Keratinocyte (primary cell): Measurements from ENCODE around the gene PCYT1B.

Source experiments
- EZH2 ChIP-seq: IDR thresholded peaks from one replicate; pipeline ENCODE4 v1.6.1; 2012; ENCODE audit warnings: inconsistent platforms, mild to moderate bottlenecking, low read length, moderate library complexity
- TF ChIP-seq, protein P1 (sequence below), 3 experiments: IDR thresholded peaks in 1 of 3; conservative IDR thresholded peaks in 1 of 3; optimal IDR thresholded peaks in 1 of 3; 2 replicates in 2 of 3; 3 replicates in 1 of 3; pipeline versions ENCODE3 to v1.5.1; 2011; ENCODE audit warnings: low read length in 3 of 3, mild to moderate bottlenecking in 3 of 3, moderate library complexity in 2 of 3, control low read depth in 1 of 3, inconsistent platforms in 1 of 3; ENCODE audit not compliant: insufficient read depth in 2 of 3; ENCODE audit errors: extremely low read depth in 1 of 3

DNA sequence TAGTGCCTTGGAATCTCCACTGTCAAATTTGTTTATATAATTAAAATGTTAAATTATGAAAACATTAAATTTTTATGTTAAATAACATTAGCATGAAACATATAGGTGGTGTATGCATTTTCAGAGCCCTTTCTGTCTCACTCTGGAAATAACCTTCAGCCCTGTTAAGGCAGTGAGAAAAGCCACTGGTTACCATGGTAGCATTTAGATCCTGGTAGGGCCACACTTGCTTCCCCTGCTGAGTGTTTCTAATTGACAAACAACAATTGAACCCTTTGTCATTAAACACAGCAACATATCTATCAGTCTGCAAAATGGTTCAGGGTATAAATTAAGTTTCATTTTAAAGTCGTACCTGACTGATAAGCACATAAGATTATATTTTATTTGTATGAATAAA, 118.5 kb downstream of the PCYT1B start:
- no peak for TF ChIP-seq EZH2
- TF ChIP-seq, protein P1, sequence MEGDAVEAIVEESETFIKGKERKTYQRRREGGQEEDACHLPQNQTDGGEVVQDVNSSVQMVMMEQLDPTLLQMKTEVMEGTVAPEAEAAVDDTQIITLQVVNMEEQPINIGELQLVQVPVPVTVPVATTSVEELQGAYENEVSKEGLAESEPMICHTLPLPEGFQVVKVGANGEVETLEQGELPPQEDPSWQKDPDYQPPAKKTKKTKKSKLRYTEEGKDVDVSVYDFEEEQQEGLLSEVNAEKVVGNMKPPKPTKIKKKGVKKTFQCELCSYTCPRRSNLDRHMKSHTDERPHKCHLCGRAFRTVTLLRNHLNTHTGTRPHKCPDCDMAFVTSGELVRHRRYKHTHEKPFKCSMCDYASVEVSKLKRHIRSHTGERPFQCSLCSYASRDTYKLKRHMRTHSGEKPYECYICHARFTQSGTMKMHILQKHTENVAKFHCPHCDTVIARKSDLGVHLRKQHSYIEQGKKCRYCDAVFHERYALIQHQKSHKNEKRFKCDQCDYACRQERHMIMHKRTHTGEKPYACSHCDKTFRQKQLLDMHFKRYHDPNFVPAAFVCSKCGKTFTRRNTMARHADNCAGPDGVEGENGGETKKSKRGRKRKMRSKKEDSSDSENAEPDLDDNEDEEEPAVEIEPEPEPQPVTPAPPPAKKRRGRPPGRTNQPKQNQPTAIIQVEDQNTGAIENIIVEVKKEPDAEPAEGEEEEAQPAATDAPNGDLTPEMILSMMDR (optimal IDR thresholded peaks at IDR 0.05 in 1 of 3, IDR thresholded peaks at IDR 0.05 in 1 of 3, conservative IDR thresholded peaks at IDR 0.05 in 1 of 3; ENCODE audit: extremely low read depth in 1 of 3, insufficient read depth in 2 of 3, low read length in 3 of 3), result no peak
